Measurements from ENCODE around the gene LAMTOR2. TPM values are rescaled to one million over a fixed set of nuclear protein-coding genes. Genes with fewer than 3 reads are reported as not detected.
A peak's percentile ranks its signal among the peaks of the same experiment; 100 is the strongest.

The LAMTOR2 gene
- total RNA-seq, result 36.6 and 40.1 TPM in 2 replicates

DNA sequence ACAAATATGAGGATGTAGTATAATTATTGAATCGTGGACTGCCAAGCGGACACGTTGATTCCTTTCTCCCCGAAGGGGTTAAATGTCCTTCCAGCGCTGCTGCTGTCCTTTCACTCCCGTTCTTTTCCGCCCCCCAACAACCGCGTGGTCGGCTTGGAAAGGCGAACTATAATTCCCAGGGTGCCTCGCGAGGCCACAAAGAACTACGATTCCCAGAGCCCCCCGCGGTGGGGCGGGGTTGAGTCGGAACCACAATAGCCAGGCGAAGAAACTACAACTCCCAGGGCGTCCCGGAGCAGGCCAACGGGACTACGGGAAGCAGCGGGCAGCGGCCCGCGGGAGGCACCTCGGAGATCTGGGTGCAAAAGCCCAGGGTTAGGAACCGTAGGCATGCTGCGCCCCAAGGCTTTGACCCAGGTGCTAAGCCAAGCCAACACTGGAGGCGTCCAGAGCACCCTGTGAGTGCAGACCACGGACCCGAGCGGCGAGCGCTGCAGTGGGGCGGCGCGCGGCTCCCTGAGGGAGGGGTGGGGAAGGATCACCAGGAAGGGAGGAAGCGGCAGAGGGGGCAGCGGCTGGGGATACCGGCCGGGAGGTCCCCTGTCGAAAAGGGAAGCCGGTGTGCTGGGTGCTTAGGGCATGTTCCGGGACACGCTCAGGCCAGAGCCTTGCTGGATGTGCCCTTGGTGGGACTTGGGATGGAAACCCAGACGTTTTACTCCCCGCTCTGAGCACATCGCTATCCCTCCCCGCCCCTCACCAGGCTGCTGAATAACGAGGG is at the start of gene LAMTOR2:
Gene LAMTOR2 (plus strand): TSS at position 283 of the 781 bp plus-strand sequence. CDS start 108 bp downstream, at position 391.
- H3K27me3 ChIP-seq (ENCODE audit: insufficient read depth, low read length), result no peaks in the 10 kb centered on the region
- peak within 1 kb of the TSS; percentile 97 for H3K4me2 ChIP-seq (ENCODE audit: insufficient read depth, low read length)
- no peaks in the 10 kb centered on the region for H3K9me3 ChIP-seq (ENCODE audit: low read depth, low read length)
- DNase-seq (ENCODE audit: insufficient read length, low spot score, missing footprints), result peak; percentile 99
- TF ChIP-seq, protein P1, sequence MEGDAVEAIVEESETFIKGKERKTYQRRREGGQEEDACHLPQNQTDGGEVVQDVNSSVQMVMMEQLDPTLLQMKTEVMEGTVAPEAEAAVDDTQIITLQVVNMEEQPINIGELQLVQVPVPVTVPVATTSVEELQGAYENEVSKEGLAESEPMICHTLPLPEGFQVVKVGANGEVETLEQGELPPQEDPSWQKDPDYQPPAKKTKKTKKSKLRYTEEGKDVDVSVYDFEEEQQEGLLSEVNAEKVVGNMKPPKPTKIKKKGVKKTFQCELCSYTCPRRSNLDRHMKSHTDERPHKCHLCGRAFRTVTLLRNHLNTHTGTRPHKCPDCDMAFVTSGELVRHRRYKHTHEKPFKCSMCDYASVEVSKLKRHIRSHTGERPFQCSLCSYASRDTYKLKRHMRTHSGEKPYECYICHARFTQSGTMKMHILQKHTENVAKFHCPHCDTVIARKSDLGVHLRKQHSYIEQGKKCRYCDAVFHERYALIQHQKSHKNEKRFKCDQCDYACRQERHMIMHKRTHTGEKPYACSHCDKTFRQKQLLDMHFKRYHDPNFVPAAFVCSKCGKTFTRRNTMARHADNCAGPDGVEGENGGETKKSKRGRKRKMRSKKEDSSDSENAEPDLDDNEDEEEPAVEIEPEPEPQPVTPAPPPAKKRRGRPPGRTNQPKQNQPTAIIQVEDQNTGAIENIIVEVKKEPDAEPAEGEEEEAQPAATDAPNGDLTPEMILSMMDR (IDR thresholded peaks at IDR 0.05; ENCODE audit: extremely low read depth, low read depth, low read length), result no peak
- H3K27ac ChIP-seq (ENCODE audit: low read depth, low read length), result peak within 1 kb of the TSS; percentile 75
- peaks cover 19% of the 10 kb centered on the region for H3K4me1 ChIP-seq (ENCODE audit: insufficient read depth, low read length)
- H4K20me1 ChIP-seq (ENCODE audit: insufficient read depth, low read length), result peaks cover 10% of the 10 kb centered on the region
- peak within 1 kb of the TSS; percentile 99 for H3K4me3 ChIP-seq (ENCODE audit: insufficient read depth, low read length)
- peaks cover 33% of the 10 kb centered on the region for H3K79me2 ChIP-seq (ENCODE audit: insufficient read depth, low read length)
- peak within 1 kb of the TSS; percentile 98 for H2AFZ ChIP-seq (ENCODE audit: low read length)
- peaks cover 21% of the 10 kb centered on the region for H3K36me3 ChIP-seq (ENCODE audit: insufficient read depth, low read length)

DNA sequence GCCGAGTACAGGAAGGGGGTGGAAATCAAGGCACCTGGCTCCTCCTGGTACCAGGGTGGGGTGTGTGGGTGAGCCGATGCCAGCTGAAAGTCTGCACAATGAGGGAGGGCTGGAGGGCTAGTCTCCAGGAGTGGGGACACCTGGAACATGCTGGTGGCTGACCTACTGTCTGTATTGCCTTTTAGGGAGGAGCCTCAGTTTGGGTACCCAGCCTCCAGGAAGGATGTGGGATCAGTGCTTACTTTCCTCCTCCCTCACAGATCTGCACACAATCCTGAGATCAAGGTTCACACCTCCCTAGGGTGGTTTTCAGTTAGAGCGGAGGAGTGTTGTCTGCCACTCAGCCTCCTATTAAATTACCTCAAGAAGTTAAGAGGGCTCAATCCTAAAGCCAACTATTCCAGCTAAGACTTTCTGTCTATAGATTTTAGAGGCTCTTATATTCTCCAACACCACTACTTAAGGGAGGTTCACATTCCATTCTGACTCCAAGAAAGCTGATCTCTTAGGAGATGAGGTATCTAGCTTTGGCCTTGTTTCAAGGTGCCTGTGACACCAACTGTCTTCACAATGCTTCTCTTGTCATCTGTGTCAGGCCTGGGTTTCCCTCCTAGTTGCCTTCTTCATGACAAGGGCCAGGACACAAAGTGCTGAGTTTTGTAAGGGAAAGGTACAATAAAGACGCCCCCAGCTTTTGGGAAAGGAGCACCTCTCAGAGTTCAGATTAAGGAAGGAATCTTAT is 49.6 kb upstream of the LAMTOR2 start:
- TF ChIP-seq, protein P1 (IDR thresholded peaks at IDR 0.05; ENCODE audit: extremely low read depth, low read depth, low read length), result no peak
- H3K4me1 ChIP-seq (ENCODE audit: insufficient read depth, low read length), result peaks cover 4% of the 10 kb centered on the region

DNA sequence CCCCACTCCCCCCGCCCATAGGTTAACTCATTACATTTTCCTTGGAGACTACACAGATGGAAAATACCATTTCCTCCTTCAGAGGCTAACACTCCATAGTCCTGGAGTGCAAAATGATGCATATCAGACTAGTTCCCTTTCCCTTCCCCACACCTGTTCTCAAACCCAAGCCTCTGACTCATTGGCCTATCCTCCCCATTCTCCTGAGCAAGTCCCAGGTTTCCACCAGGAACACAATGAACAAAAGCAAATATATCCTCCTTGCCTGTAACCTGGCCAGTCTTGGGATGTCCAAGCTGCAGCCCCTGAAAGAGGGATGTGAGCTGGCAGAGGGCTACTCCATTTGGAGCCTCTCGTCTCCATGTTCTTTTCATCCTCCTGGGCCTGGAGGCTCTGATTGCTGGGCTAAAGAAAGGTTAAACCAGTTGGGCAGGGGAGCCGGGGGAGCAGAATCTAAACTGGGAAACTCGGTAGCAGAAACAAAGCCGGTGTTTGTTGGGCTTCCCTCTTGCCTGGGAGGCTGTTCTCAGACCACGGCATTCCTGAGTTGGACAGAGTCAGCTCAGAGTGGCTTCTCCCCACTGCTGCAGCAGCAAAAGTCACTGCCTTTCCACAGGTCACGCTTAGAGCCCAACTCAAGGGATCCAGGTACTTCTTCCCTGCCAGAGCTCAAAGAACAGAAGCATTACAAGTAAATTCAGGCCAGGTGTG is 47.8 kb upstream of the LAMTOR2 start:
- Histone ChIP-seq H3K36me3 (ENCODE audit: insufficient read depth, low read length) (peaks cover 32% of the 10 kb centered on the region), H3K4me1 (ENCODE audit: insufficient read depth, low read length) (no peaks in the 10 kb centered on the region), H3K4me3 (ENCODE audit: insufficient read depth, low read length) (no peak overlapping the region), H3K27me3 (ENCODE audit: insufficient read depth, low read length) (no peaks in the 10 kb centered on the region), H4K20me1 (ENCODE audit: insufficient read depth, low read length) (peaks cover 6% of the 10 kb centered on the region), H3K79me2 (ENCODE audit: insufficient read depth, low read length) (peaks cover 3% of the 10 kb centered on the region), H3K4me2 (ENCODE audit: insufficient read depth, low read length) (no peak overlapping the region), H3K27ac (ENCODE audit: low read depth, low read length) (no peak overlapping the region), H2AFZ (ENCODE audit: low read length) (no peak overlapping the region), H3K9me3 (ENCODE audit: low read depth, low read length) (no peaks in the 10 kb centered on the region)
- TF ChIP-seq, protein P1 (IDR thresholded peaks at IDR 0.05; ENCODE audit: extremely low read depth, low read depth, low read length), result no peak
- peak; percentile 41 for DNase-seq (ENCODE audit: insufficient read length, low spot score, missing footprints)

More for the DNA sequence above, 49.6 kb upstream of the LAMTOR2 start:
- no peaks in the 10 kb centered on the region for H3K79me2 ChIP-seq (ENCODE audit: insufficient read depth, low read length)
- H3K27ac ChIP-seq (ENCODE audit: low read depth, low read length), result no peak overlapping the region
- H3K36me3 ChIP-seq (ENCODE audit: insufficient read depth, low read length), result peaks cover 14% of the 10 kb centered on the region
- no peak overlapping the region for H3K4me2 ChIP-seq (ENCODE audit: insufficient read depth, low read length)
- DNase-seq (ENCODE audit: insufficient read length, low spot score, missing footprints), result no peak
- H2AFZ ChIP-seq (ENCODE audit: low read length), result no peak overlapping the region
- H3K27me3 ChIP-seq (ENCODE audit: insufficient read depth, low read length), result no peaks in the 10 kb centered on the region
- H3K9me3 ChIP-seq (ENCODE audit: low read depth, low read length), result no peaks in the 10 kb centered on the region
- no peak overlapping the region for H3K4me3 ChIP-seq (ENCODE audit: insufficient read depth, low read length)
- peaks cover 6% of the 10 kb centered on the region for H4K20me1 ChIP-seq (ENCODE audit: insufficient read depth, low read length)
